GM21825 (cell line): ENCODE results near the gene HTR6.
"Not testable (repeated sequence)": the region's sequence is repeated elsewhere in the genome, so short reads cannot be mapped to it uniquely, and the experiment has no call there.

Experiments
- ATAC-seq: cut with Tn5 transposase; IDR thresholded peaks from one replicate; pipeline ENCODE4 v1.9.1; 2021; ENCODE audit warnings: mild to moderate bottlenecking, moderate library complexity; ENCODE audit not compliant: unreplicated experiment

HTR6 gene

GRCh38 chr1:19664453-19665185, at the start of gene HTR6:
HTR6 (plus strand) TSS chr1:19664875; CDS start chr1:19665754, 879 bp downstream.
- ATAC-seq = no peak

GRCh38 chr1:19615438-19615837, 49.2 kb upstream of the HTR6 start:
- ATAC-seq = no peak

GRCh38 chr1:19616489-19616888, 48.2 kb upstream of the HTR6 start:
- no peak for ATAC-seq

- no peak for ATAC-seq
These were observed 47.3 kb upstream of the HTR6 start for GRCh38 chr1:19617376-19617775.

- ATAC-seq = no peak
These were observed 46.2 kb upstream of the HTR6 start for GRCh38 chr1:19618428-19618827.

- no peak for ATAC-seq
These were observed 44.8 kb upstream of the HTR6 start for GRCh38 chr1:19619697-19620384.

- ATAC-seq = no peak
These were observed 43.9 kb upstream of the HTR6 start for GRCh38 chr1:19620786-19621185.

GRCh38 chr1:19621274-19621950, 43.3 kb upstream of the HTR6 start:
- ATAC-seq = no peak

GRCh38 chr1:19622204-19622603, 42.5 kb upstream of the HTR6 start:
- ATAC-seq = no peak

GRCh38 chr1:19623523-19623922, 41.2 kb upstream of the HTR6 start:
- no peak for ATAC-seq

- ATAC-seq = no peak
These were observed 39.3 kb upstream of the HTR6 start for GRCh38 chr1:19625291-19625937.

GRCh38 chr1:19628879-19629278, 35.8 kb upstream of the HTR6 start:
- ATAC-seq = no peak

GRCh38 chr1:19629357-19629756, 35.3 kb upstream of the HTR6 start:
- no peak for ATAC-seq

GRCh38 chr1:19630192-19630591, 34.5 kb upstream of the HTR6 start:
- ATAC-seq = not testable (repeated sequence)

GRCh38 chr1:19630720-19631395, 33.8 kb upstream of the HTR6 start:
- ATAC-seq = no peak

GRCh38 chr1:19632211-19632610, 32.5 kb upstream of the HTR6 start:
- ATAC-seq = no peak

GRCh38 chr1:19633106-19633505, 31.6 kb upstream of the HTR6 start:
- no peak for ATAC-seq

GRCh38 chr1:19635064-19635463, 29.6 kb upstream of the HTR6 start:
- ATAC-seq = not testable (repeated sequence)

- ATAC-seq = no peak
These were observed 29.0 kb upstream of the HTR6 start for GRCh38 chr1:19635646-19636045.

GRCh38 chr1:19636065-19636464, 28.6 kb upstream of the HTR6 start:
- ATAC-seq = no peak

- not testable (repeated sequence) for ATAC-seq
These were observed 27.9 kb upstream of the HTR6 start for GRCh38 chr1:19636749-19637148.
